Peyer's patch (tissue), 4 donors: ENCODE measurements around the gene ZIC4.

Experiments
- CTCF ChIP-seq, 6 experiments: fragments of 450-650 bp in 4 of 6; fragments of 200-600 bp in 2 of 6; sonication (generic) in 1 of 6; IDR thresholded peaks; one replicate each; pipeline ENCODE4 v1.5.1; 2017 to 2019; ENCODE audit warnings: antibody characterized with exemption in 6 of 6, mild to moderate bottlenecking in 3 of 6, moderate library complexity in 1 of 6
- POLR2A ChIP-seq, 2 donors: fragments of 450-650 bp; IDR thresholded peaks; one replicate each; pipeline ENCODE4 v1.5.1; 2017; ENCODE audit warnings: antibody characterized with exemption in 2 of 2, mild to moderate bottlenecking in 2 of 2, moderate library complexity in 2 of 2

DNA sequence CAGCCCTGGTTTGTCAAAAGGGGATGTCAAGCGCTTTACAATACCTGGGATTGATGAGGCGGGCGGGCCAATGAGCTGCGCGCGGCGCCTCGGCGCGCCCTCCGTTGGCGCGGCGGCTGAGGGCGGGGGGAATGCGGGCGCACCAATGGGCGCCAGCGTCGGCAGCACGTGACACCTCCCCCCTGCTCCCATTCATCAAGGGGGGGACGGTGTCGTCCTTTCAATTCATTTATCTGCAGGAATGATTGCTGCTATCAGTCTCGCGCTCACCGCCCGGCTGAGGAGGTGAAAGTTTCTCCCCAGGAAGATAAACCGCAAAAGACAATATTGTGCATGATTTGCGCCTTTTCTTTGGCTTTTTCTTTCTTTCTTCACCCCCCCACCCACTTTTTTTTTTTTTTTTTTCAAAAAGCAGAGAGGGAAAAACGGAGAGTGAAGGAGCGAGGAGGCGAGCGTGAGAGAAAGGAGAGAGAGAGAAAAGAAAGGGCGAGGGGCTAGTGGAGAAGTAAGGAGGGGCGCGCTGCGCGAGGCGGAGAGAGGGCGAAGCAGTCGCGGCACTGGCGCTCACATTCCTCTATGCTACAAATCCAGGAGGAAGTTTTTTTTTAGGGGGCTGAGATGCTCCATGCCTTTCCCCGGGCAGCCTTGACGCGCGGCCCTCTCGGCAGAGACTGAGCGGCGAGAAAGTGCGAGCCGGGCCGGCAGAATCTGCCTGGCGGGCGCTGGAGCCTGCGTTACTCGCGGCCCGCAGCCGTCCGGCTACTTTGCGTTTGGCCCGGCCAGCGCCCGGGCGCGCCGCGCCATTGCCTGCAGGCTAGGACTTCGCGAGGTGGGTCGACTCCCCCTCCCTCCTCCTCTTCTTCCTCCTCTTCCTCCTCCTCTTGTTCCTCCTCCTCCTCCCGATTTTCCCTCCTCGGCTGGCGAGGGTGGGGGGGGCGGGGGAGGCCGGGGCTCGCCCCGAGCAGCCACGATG lies 3.1 kb upstream of the ZIC4 start, which contains the start of gene ZIC1:
- no peak for TF ChIP-seq CTCF (IDR thresholded peaks at IDR 0.05)
- no peak for TF ChIP-seq POLR2A (IDR thresholded peaks at IDR 0.05)
